GM18526 (cell line): ENCODE results near the gene PMEL.
A peak's percentile ranks its signal among the peaks of the same experiment; 100 is the strongest.

Source experiments
- POLR2A ChIP-seq: IDR thresholded peaks from 3 replicates; pipeline ENCODE4 v1.6.1; 2011; ENCODE audit not compliant: insufficient read length; ENCODE audit errors: extremely low read depth

PMEL gene

GRCh38 chr12:55965941-55966407, at the start of gene PMEL:
PMEL (minus strand) TSS chr12:55966042; CDS start chr12:55966011, 31 bp downstream.
- TF ChIP-seq POLR2A, result no peak

GRCh38 chr12:56014205-56014604, 48.4 kb upstream of the PMEL start:
- no peak for TF ChIP-seq POLR2A

- no peak for TF ChIP-seq POLR2A
These were observed 47.6 kb upstream of the PMEL start for GRCh38 chr12:56013482-56013881.

- no peak for TF ChIP-seq POLR2A
These were observed 45.8 kb upstream of the PMEL start for GRCh38 chr12:56011509-56012090.

- TF ChIP-seq POLR2A, result no peak
These were observed 44.3 kb upstream of the PMEL start for GRCh38 chr12:56010111-56010570.

- TF ChIP-seq POLR2A, result peak; percentile 22
These were observed 42.0 kb upstream of the PMEL start for GRCh38 chr12:56007564-56008559.

GRCh38 chr12:56004211-56004610, 38.4 kb upstream of the PMEL start:
- TF ChIP-seq POLR2A, result no peak

GRCh38 chr12:56001487-56002100, 35.8 kb upstream of the PMEL start:
- no peak for TF ChIP-seq POLR2A

GRCh38 chr12:55997535-55997859, 31.7 kb upstream of the PMEL start:
- no peak for TF ChIP-seq POLR2A

- TF ChIP-seq POLR2A, result peak; percentile 51
These were observed 31.1 kb upstream of the PMEL start, which contains the start of gene SUOX for GRCh38 chr12:55996715-55997534. SUOX (plus strand) TSS chr12:55997276; CDS start chr12:56002222, 4,946 bp downstream.

GRCh38 chr12:55996201-55996714, 30.4 kb upstream of the PMEL start:
- TF ChIP-seq POLR2A, result no peak

GRCh38 chr12:55995366-55995765, 29.5 kb upstream of the PMEL start:
- TF ChIP-seq POLR2A, result no peak

GRCh38 chr12:55993230-55993853, 27.5 kb upstream of the PMEL start:
- TF ChIP-seq POLR2A, result no peak

- no peak for TF ChIP-seq POLR2A
These were observed 25.3 kb upstream of the PMEL start for GRCh38 chr12:55991110-55991509.

- TF ChIP-seq POLR2A, result no peak
These were observed 19.5 kb upstream of the PMEL start for GRCh38 chr12:55985341-55985740.

- no peak for TF ChIP-seq POLR2A
These were observed 19.0 kb upstream of the PMEL start for GRCh38 chr12:55984861-55985260.
